BE2C (cell line): ENCODE measurements around the gene WDFY2.

Experiments used
- DNase-seq: peaks from one replicate; pipeline ENCODE4 v3.0.0-alpha.2; 2020
- H3K27me3 ChIP-seq: fragments of 250-450 bp; sonication (Bioruptor Pico); 2 replicates; pipeline ENCODE4 v1.5.1; 2020; ENCODE audit warnings: mild to moderate bottlenecking
- H3K36me3 ChIP-seq: fragments of 250-450 bp; sonication (Bioruptor Pico); 2 replicates; pipeline ENCODE4 v1.5.1; 2020; ENCODE audit warnings: mild to moderate bottlenecking
- H3K4me1 ChIP-seq: fragments of 250-450 bp; sonication (Bioruptor Pico); 2 replicates; pipeline ENCODE4 v1.5.1; 2020
- H3K4me3 ChIP-seq: 2 replicates; pipeline ENCODE4 v1.5.1; 2011; ENCODE audit warnings: low read depth, low read length
- H3K9me3 ChIP-seq: fragments of 250-450 bp; sonication (Bioruptor Pico); 2 replicates; pipeline ENCODE4 v1.5.1; 2020
- TF ChIP-seq, protein P1 (sequence below): IDR thresholded peaks from 2 replicates; pipeline ENCODE4 v1.5.1; 2012; ENCODE audit warnings: mild to moderate bottlenecking, low read depth, low read length

WDFY2 gene

DNA sequence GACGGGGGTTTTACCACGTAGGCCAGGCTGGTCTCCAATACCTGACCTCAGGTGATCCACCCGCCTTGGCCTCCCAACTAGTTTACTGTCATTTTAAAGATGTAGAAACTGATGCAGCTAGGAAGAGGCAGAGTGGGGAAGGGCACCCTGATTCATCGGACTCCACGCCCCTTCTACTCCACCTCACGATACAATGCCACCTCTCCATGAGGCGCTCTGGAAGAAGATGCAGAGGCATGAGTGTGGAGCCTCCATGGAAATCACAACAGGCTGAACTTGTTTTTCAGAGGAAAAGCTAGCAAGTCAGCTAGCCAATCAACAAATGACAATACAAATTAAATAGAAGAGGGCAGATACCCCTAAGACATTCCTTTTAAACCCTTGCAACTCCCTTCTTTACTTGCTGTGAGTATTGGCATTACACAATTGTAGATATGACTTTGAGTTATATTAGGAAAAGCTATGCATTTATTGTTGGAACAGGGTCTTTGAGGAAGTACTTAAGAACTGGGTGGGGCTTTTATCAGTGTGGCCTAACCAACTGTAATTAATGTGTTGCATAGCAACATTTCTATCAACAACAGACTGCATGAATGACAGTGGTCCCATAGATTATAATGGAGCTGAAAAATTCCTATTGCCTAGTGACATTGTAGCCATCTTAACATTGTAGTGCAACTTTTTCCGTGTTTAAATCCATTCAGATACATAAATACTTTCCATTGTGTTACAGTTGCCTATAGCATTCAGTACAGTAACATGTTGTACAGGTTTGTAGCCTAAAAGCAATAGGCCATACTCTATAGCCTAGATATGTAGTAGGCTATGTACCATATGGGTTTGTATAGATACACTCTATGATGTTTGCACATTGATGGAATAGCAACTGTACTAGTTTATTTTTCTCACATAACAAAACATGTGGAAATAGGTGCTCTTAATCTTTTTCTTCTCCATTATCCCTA, 17.6 kb downstream of the WDFY2 start:
- Histone ChIP-seq H3K4me1 (no peaks in the 10 kb centered on the region), H3K36me3 (no peaks in the 10 kb centered on the region), H3K27me3 (no peaks in the 10 kb centered on the region), H3K4me3 (no peak overlapping the region), H3K9me3 (no peaks in the 10 kb centered on the region)
- no peak for DNase-seq
- TF ChIP-seq, protein P1, sequence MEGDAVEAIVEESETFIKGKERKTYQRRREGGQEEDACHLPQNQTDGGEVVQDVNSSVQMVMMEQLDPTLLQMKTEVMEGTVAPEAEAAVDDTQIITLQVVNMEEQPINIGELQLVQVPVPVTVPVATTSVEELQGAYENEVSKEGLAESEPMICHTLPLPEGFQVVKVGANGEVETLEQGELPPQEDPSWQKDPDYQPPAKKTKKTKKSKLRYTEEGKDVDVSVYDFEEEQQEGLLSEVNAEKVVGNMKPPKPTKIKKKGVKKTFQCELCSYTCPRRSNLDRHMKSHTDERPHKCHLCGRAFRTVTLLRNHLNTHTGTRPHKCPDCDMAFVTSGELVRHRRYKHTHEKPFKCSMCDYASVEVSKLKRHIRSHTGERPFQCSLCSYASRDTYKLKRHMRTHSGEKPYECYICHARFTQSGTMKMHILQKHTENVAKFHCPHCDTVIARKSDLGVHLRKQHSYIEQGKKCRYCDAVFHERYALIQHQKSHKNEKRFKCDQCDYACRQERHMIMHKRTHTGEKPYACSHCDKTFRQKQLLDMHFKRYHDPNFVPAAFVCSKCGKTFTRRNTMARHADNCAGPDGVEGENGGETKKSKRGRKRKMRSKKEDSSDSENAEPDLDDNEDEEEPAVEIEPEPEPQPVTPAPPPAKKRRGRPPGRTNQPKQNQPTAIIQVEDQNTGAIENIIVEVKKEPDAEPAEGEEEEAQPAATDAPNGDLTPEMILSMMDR: no peak

DNA sequence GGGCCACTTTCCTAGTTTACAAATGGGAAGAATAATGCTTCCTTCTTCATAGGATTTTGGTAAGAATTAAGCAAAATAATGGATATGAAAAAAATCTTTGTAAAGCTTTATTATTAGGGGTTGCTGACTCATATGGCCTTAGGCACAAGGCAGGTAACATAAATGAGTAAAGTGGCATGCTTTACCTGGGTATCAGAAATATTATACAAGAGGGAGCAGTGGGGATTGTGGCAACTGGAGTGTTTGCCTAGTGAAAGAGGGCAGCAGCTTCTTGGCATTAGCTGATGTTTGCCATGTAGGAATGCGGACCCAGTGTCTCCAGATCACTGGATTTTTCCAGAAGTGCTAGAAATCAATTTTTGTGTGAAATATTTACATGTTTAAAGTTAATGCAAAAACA, 19.5 kb downstream of the WDFY2 start:
- TF ChIP-seq, protein P1: no peak
- H3K27me3 ChIP-seq: no peaks in the 10 kb centered on the region
- no peaks in the 10 kb centered on the region for H3K4me1 ChIP-seq
- no peaks in the 10 kb centered on the region for H3K36me3 ChIP-seq
- no peaks in the 10 kb centered on the region for H3K9me3 ChIP-seq
- H3K4me3 ChIP-seq: no peak overlapping the region
- DNase-seq: no peak

DNA sequence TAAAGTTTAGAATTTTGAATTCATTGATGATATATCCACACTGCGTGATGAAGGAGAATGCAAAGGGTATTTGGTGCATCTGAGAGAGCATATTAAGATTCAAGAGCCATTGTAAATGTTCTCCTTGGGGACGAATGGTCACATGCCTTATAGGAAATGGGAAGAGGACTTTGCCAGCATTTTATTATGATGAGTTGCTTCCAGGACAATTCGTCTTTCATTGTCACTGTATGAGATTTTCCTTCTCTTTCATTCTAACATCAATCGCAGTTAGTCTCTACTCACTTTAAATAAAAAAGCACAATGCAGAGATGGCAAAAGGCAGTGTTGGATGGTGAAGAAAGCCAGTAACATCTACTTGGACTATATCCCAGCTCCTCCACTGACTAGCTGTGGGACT, 21.4 kb downstream of the WDFY2 start:
- Histone ChIP-seq H3K9me3 (no peaks in the 10 kb centered on the region), H3K4me1 (no peaks in the 10 kb centered on the region), H3K27me3 (no peaks in the 10 kb centered on the region), H3K36me3 (no peaks in the 10 kb centered on the region), H3K4me3 (no peak overlapping the region)
- DNase-seq: no peak
- TF ChIP-seq, protein P1: no peak

DNA sequence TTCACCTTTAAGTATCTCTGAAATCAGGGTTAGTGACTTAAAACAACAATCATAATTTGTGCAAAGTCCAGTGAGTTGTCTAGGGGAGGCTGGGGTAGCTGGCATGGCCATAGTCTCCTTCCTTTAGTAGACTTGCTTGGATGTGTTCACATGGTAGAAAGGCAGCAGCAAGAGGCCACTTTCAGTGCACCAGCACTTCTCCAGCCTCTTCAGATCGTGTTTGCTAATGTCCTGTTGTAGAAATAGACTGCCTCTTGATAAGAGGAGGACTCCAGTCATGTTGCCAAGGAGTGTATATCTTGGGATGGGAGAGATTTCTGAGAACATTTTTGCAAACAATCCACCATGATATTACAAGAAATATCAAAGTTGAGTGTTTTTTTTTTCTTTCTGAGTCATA, 22.9 kb downstream of the WDFY2 start:
- no peaks in the 10 kb centered on the region for H3K9me3 ChIP-seq
- no peak for DNase-seq
- TF ChIP-seq, protein P1: no peak
- no peak overlapping the region for H3K4me3 ChIP-seq
- no peaks in the 10 kb centered on the region for H3K27me3 ChIP-seq
- no peaks in the 10 kb centered on the region for H3K36me3 ChIP-seq
- H3K4me1 ChIP-seq: no peaks in the 10 kb centered on the region

DNA sequence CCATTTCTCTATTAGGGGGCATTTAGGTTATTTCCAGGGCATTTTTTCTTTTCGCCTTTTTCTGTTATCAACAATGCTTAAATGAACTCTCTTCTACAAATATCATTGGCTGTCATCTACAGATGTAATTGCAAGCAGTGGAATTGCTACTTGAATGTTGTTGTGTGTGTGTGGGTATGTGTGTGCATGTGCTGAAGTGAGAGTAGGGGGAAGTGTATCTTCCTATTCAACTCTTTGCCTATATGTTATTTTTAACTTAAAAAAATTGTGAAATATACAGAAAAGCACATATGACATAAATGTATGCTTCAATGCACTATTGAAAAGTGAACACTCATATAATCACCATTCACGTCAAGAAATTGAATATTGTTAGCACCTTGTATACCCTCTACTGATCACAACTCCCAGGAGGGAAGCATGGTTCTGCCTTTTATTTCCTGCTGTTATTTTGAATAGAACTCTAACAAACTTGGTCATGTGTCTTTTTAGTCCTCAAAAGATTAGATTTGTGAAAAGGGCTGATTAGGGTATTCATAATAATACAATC, 24.7 kb downstream of the WDFY2 start:
- TF ChIP-seq, protein P1: no peak
- Histone ChIP-seq H3K9me3 (no peaks in the 10 kb centered on the region), H3K4me3 (no peak overlapping the region), H3K4me1 (no peaks in the 10 kb centered on the region; the same call in 1 of the 2 replicates), H3K36me3 (no peaks in the 10 kb centered on the region), H3K27me3 (no peaks in the 10 kb centered on the region)
- DNase-seq: no peak

DNA sequence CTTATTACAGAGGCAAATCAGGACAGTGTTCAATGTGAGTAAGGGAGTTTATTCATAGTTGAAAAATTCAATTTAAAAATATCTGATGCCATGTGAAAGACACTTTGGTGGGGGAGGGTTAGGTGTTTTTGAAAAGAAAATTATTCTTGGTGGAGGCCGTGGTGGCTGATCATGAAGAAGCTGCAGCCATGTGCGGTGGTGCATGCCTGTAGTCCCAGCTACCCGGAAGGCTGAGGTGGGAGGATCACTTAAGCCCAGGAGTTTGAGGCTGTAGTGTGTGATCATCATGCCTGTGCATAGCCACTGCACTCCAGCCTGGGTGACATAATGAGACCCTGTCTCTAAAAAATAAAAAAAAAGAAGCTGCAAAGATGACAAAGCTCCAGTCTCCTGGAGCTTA, 28.6 kb downstream of the WDFY2 start:
- H3K9me3 ChIP-seq: no peaks in the 10 kb centered on the region
- H3K27me3 ChIP-seq: no peaks in the 10 kb centered on the region
- DNase-seq: no peak
- H3K4me3 ChIP-seq: no peak overlapping the region
- peaks cover 3% of the 10 kb centered on the region; the same call in 1 of the 2 replicates for H3K4me1 ChIP-seq
- no peaks in the 10 kb centered on the region for H3K36me3 ChIP-seq
- TF ChIP-seq, protein P1: no peak
